HG03521 (cell line): ENCODE data around the gene RIPOR2.

Experiments used
- ATAC-seq: cut with Tn5 transposase; IDR thresholded peaks from one replicate; pipeline ENCODE4 v1.9.1; 2021; ENCODE audit warnings: mild to moderate bottlenecking, moderate library complexity; ENCODE audit not compliant: unreplicated experiment

RIPOR2 gene

DNA sequence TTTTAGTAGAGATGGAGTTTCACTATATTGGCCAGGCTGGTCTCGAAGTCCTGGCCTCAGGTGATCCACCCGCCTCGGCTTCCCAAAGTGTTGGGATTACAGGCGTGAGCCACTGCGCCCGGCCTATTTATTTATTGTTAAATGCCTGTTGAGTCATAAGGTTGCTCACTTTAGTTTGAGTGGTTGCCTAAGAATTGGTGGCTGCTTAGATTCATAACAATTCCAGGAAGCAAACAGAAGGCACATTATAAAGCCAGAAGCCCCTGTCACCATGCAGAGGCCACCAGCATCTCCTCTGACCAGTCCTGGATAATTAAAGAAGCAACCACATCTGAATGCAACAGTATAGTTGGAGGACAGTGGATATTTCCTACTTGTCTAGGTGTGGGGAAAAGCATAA is 113.1 kb downstream of the RIPOR2 start:
- ATAC-seq: no peak

DNA sequence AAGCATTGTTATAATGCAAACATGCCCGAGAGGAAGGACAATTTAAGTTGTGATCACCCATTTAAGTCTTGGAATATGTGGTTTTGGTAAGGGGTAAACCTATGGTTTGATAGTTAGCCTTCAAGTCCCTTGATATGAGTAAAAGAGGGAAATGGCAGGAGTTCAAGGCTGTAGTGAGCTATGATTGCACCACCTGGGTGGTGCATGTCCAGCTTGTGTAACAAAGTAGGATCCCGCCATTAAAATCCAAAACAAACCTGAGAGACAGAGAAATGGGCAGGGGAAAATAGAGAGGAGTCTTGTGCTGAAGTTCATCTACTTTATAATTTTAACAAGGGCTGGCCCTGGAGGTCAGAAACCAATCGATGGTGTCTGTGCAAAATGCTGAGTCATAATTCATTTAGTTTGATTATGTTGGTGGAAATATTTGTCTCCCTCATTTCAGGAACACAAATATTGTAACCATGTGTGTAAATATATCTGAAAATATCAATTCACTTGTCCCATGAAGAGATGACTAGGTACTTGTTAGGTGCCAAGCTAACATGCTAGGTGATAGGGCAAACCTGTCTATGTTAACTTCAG is 113.8 kb downstream of the RIPOR2 start:
- ATAC-seq: no peak

DNA sequence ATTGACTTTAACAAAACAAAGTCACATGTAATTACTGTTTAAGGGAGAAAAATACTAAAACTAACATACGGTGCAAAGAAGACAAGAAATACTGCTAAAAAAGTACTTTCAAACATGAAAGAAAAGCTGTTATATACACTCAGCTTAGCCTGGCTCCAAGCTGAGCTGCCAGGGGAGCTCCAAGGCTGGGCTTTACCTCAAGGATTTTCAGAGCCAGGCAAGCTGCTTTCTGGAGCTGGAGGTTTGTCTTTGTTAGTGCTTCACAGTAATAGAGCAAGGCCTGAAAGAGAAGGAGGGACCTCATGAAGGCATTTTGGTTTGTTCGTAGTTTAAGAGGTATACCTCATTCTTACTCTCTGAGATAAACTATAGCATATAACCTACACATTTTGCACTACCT is 117.4 kb downstream of the RIPOR2 start:
- no peak for ATAC-seq

DNA sequence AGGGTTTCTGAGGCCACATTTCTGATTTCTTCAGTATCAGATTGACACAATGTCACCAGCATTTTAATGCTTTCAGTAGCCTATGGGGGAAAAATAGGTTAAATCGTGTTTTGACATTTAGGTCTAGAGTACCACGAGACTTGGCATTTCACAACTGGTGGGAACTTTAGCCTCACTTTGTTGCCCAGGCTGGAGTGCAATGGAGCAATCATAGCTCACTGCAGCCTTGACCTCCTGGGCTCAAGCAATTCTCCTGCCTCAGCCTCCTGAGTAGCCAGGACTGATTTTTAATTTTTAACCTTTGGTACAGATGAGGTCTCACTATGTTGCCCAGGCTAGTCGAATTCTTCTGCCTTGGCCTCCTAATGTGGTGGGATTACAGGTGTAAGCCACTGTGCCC is 126.0 kb downstream of the RIPOR2 start:
- no peak for ATAC-seq

DNA sequence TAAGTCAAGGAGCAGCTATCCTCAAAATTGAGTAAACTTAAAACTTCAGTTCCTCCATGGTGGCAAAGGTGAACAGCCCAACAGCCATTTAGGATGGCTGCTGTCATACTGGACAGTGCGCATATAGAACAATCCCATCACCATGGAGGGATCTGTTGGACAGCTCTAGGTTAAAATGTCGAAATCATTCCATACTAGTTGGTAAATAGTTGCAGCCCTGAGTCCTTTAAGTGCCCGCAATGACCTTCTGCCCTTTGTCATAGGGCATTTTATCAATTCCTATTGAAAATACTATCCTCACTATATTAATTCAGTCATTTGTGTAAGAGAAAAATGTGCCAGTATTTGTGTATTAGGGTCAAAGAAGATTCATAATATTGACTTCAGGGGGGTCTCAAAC is 128.2 kb downstream of the RIPOR2 start:
- no peak for ATAC-seq

DNA sequence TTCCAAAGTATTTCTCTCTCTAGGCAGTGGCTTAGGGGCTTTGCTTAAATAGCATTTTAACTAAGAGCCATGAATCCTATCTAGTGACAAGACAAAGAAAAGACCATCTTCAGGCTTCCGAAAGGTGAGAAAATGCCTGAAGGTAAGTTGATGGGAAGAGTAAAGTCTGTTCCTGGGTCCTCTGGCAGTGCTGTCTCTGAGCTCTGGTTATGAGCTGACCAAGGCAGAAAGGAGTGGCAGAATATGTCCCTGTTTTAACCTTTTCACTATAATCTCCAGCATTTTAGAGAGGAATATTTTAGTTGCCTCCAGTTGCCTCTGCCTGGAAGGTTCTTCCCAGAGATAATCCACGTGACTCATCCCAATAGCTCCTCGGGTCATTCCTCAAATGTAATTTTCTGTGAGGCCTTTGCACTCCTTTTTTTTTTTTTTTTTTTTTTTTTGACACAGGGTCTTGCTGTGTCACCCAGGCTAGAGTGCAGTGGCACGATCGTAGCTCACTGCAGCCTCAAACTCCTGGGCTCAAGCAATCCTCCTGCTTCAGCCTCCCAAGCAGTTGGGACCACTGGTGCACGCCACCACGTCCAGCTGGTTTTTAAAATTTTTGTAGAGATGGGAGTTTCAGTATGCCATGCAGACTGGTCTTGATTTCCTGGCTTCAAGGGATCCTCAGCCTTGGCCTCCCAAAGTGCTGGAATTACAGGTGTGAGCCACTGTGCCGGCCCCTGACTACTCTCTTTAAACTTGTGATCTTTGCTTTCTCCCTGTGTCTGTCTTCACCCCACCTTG is 133.3 kb downstream of the RIPOR2 start:
- ATAC-seq: no peak

DNA sequence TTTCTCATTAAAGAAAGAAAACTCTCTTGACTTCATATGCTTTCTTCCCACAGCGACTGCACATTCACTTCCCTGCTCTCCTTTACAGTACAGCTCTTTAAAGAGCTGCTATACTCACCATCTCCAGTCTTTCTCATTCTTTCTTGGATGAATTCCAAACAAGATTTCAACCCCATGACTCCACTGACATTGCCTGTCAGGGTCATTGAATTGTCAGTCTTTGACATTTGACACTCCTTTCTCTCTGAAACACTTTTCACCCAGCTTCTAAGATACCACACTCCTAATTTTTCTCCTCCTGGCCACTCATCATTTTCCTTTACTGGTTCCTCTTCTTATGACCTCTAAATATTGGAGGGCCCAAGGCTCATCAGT is 136.2 kb downstream of the RIPOR2 start:
- ATAC-seq: no peak

DNA sequence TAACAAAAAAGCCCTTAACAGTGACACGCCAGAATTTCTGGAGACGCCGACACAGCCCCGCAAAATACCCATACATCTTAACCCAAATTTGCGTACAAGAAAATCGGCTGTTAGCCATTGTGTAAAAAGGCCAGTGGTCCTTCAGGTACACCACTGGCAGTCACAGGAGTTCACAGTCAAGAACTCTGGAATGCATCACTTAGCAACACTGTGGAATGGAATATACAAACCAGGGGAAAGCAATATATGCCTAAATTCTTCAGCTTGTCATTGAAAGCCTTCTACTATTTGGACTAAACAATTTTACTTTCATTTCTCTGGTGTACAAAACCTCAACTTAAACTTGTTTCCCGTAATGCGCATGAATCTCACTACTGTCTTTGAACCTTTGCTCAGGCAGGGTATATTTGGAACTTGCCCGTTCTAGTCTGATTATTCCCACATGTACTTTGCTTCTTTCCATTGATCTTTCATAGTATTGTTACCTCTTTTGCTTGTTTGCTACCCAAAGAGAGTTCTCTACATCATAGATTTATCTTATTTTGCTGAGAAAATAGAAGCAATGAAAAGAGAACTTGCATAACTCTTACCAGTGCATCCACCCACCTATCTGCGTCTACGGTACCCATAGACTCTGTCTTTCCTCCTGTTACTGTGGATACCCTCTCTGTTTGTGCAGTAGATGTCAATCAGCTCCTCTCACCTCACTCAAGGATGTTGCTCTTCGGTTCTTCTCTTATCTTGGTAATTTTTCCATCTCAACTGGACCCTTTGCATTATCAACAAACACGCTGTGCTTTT is 136.8 kb downstream of the RIPOR2 start, which contains the start of gene ARMH2:
Gene ARMH2, minus strand, starts transcription at position 178 of the 801 bp plus-strand sequence. Its CDS starts 60 bp downstream, at position 118.
- no peak for ATAC-seq

DNA sequence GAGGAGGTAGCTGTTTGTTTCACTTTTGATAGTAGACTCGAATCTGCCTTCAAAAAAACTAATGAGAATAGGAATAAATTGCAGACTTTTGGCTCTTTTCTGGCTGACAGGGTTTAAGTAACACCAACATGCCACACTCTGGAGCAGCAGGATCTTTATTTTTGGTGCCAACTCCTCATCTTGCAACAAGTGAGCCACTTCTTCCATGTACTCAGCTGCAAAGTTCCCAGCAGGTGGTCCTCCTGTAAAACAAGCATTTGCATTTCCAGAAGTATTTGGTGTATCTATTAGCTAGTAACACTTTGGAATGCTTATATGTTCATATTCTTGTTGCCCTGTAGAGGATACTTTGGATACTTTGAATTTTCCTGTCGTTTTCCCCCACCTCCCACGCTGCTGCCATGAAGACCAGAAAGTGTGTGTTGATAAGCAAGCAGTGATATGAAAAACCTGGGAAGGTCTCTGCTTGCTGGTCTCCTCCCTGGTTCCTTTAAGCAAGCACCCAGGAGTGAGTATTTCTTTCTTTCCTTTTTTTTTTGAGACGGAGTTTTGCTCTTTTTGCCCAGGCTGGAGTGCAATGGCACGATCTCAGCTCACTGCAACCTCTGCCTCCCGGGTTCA is 138.1 kb downstream of the RIPOR2 start:
- ATAC-seq: no peak

DNA sequence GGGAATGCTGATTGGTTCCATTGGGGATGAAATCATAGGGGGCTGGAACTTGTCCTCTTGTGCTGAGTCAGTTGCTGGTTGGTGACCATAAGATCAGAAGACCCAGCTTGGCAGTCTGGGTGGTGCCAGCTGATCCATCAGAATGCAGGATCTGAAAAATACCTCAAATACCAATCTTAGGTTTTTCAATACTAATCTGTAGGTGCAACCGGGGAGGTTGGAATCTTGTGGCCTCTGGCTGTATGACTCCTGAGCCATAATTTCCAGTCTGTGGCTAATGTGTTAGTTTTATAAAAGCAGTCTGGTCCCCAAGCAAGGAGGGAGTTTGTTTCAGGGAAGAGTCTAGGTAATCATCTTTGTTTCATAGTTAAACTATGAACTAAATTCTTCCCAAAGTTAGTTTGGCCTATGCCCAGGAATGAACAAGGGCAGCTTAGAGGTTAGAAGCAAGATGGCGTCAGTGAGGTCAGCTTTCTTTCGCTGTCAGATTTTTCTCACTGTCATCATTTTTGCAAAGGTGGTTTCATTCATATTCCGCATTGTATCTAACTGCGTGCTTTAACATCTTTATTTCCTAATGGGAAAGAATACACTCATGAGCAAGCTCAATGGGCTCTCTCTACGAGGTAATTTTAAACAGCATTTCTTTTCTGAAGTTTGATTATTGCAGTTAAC is 139.0 kb downstream of the RIPOR2 start:
- ATAC-seq: no peak

DNA sequence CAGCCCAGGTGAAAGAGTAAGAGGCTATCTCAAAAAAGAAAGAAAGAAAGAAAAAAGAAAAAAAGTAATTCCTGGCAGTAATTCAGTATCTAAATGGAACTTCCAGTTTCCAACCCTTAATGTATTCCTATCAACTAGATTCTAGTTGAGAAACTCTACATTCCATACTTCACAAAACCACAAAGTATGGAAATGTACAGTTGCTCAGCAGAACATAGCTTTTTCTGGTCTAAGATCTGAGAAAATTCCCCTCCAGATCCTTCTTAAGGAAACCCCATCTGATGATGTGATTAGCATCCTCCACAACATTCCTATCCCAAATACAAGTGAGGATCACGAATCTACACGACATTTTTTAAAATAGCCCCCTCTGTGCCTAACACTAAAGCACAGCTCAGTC is 140.7 kb downstream of the RIPOR2 start:
- ATAC-seq: no peak

DNA sequence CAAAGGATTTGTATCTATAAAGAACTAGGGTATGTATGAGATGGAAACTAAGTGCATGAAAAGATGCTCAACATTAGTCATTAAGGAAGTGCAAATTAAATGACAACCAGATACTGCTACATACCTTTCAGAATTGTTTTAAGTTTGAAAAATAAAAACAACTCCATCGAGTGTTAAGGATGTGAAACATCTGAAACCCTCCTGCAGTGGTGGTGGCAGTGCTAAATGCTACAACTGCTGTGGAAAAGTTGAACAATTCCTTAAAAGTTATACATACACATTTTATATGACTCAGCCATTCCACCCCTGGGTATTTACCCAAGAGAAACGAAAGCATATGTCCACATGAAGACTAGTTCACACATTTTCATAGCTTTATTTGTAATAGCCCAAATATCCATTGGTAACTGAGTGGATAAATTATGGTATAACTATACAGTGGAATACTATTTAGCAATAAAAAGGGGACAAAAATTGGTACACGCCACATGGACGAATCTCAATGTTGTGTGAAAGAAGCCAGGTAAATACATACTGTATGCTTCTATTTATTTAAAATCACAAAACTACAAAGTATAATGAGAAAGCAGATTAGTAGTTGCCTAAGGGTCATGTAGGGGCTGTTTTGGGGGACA is 147.6 kb downstream of the RIPOR2 start:
- ATAC-seq: no peak

DNA sequence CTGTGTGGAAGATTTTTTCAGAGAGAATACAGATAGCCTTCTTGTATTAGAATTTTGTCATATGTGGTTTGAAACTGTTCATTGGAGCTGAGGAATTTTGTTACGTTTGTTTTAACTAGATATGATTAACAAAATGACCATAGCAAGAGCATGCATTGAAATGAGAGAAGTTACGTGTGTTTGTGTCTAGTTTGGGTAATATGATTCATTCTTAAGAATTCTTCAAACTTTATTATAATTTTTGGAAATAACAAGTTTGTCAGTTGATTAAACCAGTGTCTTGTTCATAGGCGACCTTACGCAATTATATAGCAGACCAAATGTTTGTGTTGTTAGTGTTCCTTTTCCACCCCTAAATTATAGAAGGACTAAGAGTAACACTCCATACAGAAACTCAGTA is 155.6 kb downstream of the RIPOR2 start:
- ATAC-seq: no peak

DNA sequence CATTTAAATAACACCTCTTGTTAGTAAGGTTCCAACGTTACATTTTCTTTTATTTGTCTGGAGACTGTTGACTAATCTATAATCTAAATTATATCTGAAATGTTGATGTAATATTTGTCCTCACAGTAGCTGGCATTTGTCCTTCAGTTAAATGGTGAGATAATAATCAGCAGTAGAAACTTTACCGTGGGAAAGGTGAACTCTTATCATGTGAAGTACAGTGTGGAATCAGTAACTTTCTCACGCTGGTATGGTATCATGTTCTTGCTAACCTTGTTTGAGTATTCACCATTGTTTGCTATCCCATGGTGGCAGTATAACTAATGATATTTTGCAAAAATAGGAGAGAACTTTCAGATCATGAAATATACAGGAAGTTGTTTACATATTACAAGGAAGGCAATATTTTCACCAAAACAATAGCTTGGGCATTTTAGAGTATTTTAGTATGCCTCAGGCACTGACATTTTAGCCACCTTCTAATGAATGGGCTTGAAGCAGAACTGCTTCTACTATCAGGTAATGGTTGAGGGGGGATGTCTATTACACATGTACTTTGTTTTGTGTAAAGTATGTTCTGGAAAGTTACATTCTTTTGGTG is 156.2 kb downstream of the RIPOR2 start:
- no peak for ATAC-seq

DNA sequence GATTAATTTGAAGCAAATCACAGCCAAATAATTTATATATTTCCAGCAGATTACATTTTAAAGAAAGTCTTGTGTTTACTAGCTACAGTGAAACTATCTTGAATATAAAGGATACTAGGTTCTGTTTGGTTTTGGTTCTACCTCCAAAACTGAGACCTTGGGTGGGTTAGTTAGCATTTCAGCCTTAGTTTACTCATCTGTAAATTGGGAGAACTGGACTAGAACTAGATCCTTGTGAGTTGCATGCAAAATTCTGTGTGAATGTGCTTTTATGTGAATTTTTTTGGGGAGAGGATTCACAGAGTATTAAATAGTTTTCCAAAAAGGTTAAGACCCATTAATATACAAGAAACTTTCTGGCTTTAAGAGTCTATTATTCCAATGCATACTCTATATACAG is 156.9 kb downstream of the RIPOR2 start:
- no peak for ATAC-seq

DNA sequence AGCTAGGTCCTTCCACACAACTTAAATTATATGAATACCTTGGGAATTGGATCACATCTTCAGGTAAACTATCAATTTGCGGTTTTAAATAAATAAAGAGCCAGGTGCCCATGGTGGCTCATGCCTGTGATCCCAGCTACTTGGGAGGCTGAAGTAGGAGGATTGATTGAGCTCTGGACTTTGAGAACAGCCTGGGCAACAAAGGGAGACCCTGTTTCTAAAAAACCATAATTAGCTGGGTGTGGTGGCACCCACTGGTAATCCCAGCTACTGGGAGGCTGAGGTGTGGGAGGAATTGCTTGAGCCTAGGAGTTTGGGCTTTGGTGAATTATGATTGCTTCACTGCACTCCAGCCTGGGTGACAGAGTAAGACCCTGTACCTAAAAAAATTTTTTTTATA is 157.6 kb downstream of the RIPOR2 start:
- ATAC-seq: no peak

DNA sequence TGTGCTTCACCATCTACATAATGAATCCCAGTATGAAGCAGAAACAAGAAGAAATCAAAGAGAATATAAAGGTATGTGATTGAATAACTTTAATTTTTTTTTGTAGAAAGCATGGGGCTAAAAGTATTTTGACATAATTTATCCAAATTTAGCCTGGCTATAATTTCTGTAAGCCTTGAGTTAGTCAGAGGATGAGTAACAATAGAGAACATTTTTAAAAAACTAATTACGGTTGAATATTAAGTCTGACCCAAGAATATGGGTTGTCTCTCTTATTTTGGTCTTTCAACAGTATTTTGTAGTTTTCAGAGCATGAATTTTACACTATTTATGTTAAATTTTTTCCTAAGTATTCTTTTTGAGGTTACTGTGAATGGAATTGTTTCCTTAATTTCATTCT is 158.5 kb downstream of the RIPOR2 start:
- no peak for ATAC-seq

DNA sequence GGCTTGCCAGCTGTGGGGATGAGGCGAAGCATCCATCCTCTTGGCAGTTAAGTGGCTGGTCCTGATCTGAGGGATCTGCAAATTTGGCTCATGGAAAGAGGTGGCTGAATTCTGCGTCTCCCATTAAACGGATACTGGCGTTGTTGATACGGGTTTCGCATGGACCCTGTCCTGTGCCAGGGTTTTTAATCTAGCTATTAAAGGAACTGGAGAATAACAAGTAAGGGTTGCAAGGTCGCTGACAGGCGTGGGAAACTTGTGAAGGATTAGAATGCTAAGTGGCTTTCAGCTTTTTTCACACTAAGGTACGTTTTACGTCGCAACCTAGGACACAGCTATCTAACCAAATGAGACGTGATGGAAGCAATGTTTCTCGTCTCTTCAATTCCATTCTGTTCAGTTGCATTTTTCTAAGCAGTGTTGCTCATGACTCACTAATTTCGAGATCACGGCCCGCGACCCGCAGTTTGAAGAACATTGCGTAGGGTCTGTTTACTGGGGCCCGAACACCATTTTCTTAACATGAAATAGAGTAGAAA is 160.2 kb downstream of the RIPOR2 start:
- peak; percentile 1 for ATAC-seq

DNA sequence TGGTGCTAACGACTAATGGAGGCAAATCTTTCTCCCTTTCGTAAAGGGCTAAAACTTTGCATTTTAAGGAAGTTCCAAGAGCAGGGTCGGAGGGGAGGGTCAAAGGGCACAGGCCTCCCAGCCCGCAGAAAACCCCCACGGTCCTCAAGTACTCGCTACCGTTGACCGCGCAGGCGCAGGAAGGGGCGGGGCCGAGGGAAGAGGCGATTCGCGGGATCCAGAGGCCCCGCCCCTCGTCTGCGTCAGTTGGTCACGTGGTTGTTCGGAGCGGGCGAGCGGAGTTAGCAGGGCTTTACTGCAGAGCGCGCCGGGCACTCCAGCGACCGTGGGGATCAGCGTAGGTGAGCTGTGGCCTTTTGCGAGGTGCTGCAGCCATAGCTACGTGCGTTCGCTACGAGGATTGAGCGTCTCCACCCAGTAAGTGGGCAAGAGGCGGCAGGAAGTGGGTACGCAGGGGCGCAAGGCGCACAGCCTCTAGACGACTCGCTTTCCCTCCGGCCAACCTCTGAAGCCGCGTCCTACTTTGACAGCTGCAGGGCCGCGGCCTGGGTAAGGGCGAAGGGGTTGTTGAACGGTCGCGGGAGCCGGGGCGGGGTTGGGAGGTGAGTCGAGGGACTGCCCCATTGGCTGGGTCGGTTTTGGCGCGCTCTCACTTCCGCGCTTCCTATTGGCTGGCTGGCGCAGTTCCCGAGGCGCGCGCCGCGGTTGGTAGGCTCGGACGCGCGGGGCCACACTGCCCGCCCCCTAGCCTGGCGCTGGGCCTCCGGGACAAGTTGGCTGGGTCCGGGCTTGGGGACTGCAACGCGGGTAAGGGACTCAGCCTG is 160.9 kb downstream of the RIPOR2 start, which contains the start of gene GMNN:
Gene GMNN, plus strand, starts transcription at position 242 of the 824 bp plus-strand sequence. CDS start 2,310 bp downstream, outside the sequence.
- ATAC-seq: peak; percentile 88
